GM19468 (cell line): Measurements from ENCODE around the gene JAKMIP1.
A peak's percentile ranks its signal among the peaks of the same experiment; 100 is the strongest.

Experiments used
- ATAC-seq: cut with Tn5 transposase; IDR thresholded peaks from one replicate; pipeline ENCODE4 v1.9.1; 2021; ENCODE audit warnings: mild to moderate bottlenecking, moderate library complexity, moderate number of reproducible peaks; ENCODE audit not compliant: unreplicated experiment; ENCODE audit errors: extremely low read depth

JAKMIP1 gene

GRCh38 chr4:6184169-6184568 lies 16.2 kb downstream of the JAKMIP1 start:
- no peak for ATAC-seq

GRCh38 chr4:6183740-6184139 lies 16.6 kb downstream of the JAKMIP1 start:
- ATAC-seq = peak; percentile 15

GRCh38 chr4:6182376-6183280 lies 17.7 kb downstream of the JAKMIP1 start:
- ATAC-seq = no peak

GRCh38 chr4:6180841-6181631 lies 19.3 kb downstream of the JAKMIP1 start:
- peak; percentile 71 for ATAC-seq

- no peak for ATAC-seq
Observed at GRCh38 chr4:6179362-6179761, 21.0 kb downstream of the JAKMIP1 start.

GRCh38 chr4:6178757-6179156 lies 21.6 kb downstream of the JAKMIP1 start:
- ATAC-seq = no peak

- ATAC-seq = no peak
Observed at GRCh38 chr4:6177587-6178197, 22.7 kb downstream of the JAKMIP1 start.

GRCh38 chr4:6175426-6175825 lies 24.9 kb downstream of the JAKMIP1 start:
- ATAC-seq = no peak

GRCh38 chr4:6172927-6173200 lies 27.5 kb downstream of the JAKMIP1 start:
- no peak for ATAC-seq

GRCh38 chr4:6172093-6172926 lies 28.0 kb downstream of the JAKMIP1 start:
- ATAC-seq = no peak

GRCh38 chr4:6169239-6169638 lies 31.1 kb downstream of the JAKMIP1 start:
- no peak for ATAC-seq

- ATAC-seq = no peak
Observed at GRCh38 chr4:6165766-6166165, 34.6 kb downstream of the JAKMIP1 start.

- no peak for ATAC-seq
Observed at GRCh38 chr4:6162885-6163284, 37.5 kb downstream of the JAKMIP1 start.

- no peak for ATAC-seq
Observed at GRCh38 chr4:6161921-6162464, 38.4 kb downstream of the JAKMIP1 start.

- no peak for ATAC-seq
Observed at GRCh38 chr4:6160536-6160935, 39.8 kb downstream of the JAKMIP1 start.

- ATAC-seq = no peak
Observed at GRCh38 chr4:6157926-6158325, 42.4 kb downstream of the JAKMIP1 start.

GRCh38 chr4:6155996-6156750 lies 44.2 kb downstream of the JAKMIP1 start:
- ATAC-seq = no peak

- ATAC-seq = no peak
Observed at GRCh38 chr4:6154875-6155274, 45.5 kb downstream of the JAKMIP1 start.

GRCh38 chr4:6153874-6154273 lies 46.5 kb downstream of the JAKMIP1 start:
- ATAC-seq = no peak
